ENCODE data around the gene UGT2B17. TPM values are rescaled to one million over a fixed set of nuclear protein-coding genes. Genes with fewer than 3 reads are reported as not detected.
"Not testable (repeated sequence)": the region's sequence is repeated elsewhere in the genome, so short reads cannot be mapped to it uniquely, and the experiment has no call there.

UGT2B17 gene
- not detected for total RNA-seq

DNA sequence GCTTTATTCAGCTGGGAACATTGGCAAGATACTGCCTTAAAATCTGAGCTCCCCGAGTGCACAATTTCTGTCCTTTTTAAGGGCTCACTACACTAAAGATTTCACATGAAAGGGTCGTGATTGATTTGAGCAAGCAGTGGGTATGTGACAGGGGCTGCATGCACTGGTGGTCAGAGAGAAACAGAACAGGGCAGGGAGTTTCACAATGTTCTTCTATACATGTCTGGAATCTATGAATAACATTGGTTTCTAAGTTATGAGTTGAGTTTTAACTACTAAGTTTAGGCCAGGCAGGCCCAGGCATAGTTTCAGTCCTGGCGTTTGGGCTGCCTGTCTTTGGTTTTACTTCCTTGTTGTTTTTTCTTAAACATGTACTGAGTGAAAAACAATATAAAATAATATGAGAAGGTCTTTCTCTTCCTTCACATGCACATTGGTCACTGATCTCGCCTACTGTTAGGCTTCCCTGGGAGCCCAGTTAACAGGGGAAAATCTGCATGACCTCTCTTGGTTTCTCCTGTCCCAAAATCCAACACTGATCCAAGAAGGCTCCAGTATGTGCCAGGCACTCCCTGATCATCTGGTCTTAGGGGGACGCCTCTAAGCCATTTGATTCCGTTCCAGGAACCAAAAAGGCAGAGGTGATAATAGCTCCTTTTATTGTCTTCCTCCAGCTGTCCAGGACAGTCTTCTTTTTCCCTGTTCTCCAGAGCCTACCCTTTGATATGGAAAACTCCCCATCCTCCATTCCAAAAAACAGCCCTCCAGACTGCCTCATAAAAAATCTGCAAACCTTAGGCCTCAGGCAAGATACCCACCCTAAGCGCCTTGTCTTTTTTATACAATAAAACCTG is at the start of gene UGT2B17:
Gene UGT2B17 (minus strand): TSS at position 51 of the 854 bp plus-strand sequence. CDS start 7,838 bp downstream, outside the sequence.
- no peak within 1 kb of the TSS for H3K27ac ChIP-seq (ENCODE audit: low read depth, low read length)
- no peaks in the 10 kb centered on the region for H3K9me3 ChIP-seq (ENCODE audit: control insufficient read depth in 3 of 3, low read length in 3 of 3)

DNA sequence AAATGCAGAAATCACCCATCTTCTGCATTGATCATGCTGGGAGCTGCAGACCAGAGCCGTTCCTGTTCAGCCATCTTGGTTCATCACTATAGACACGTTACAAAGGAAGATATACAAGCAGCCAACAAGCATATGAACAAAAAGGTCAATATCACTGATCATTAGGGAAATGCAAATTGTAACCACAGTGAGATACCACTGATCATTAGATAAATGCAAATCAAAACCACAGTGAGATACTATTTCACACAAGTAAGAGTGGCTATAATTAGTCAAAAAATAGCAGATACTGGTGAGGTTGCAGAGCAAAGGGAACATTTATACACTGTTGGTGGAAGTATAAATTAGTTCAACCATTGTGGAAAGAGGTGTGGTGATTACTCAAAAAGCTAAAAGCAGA is 46.6 kb upstream of the UGT2B17 start:
- not testable (repeated sequence) for H3K27me3 ChIP-seq (ENCODE audit: control insufficient read depth in 3 of 3, insufficient read depth in 3 of 3, low read length in 3 of 3); H3K27ac ChIP-seq (ENCODE audit: low read depth, low read length); H3K36me3 ChIP-seq (ENCODE audit: control insufficient read depth in 3 of 3, insufficient read depth in 3 of 3, low read length in 3 of 3); H3K4me3 ChIP-seq (ENCODE audit: low read length in 3 of 3); H3K4me1 ChIP-seq (ENCODE audit: control insufficient read depth in 3 of 3, insufficient read depth in 3 of 3, low read length in 3 of 3); H3K9ac ChIP-seq (ENCODE audit: low read depth in 1 of 3, low read length in 3 of 3); H3K9me3 ChIP-seq (ENCODE audit: control insufficient read depth in 3 of 3, low read length in 3 of 3)

More for the DNA sequence above, at the start of gene UGT2B17:
- Histone ChIP-seq H3K9ac (ENCODE audit: low read depth in 1 of 3, low read length in 3 of 3) (no peak within 1 kb of the TSS), H3K27me3 (ENCODE audit: control insufficient read depth in 3 of 3, insufficient read depth in 3 of 3, low read length in 3 of 3) (no peaks in the 10 kb centered on the region), H3K4me1 (ENCODE audit: control insufficient read depth in 3 of 3, insufficient read depth in 3 of 3, low read length in 3 of 3) (no peaks in the 10 kb centered on the region), H3K4me3 (ENCODE audit: low read length in 3 of 3) (no peak within 1 kb of the TSS), H3K36me3 (ENCODE audit: control insufficient read depth in 3 of 3, insufficient read depth in 3 of 3, low read length in 3 of 3) (no peaks in the 10 kb centered on the region)

DNA sequence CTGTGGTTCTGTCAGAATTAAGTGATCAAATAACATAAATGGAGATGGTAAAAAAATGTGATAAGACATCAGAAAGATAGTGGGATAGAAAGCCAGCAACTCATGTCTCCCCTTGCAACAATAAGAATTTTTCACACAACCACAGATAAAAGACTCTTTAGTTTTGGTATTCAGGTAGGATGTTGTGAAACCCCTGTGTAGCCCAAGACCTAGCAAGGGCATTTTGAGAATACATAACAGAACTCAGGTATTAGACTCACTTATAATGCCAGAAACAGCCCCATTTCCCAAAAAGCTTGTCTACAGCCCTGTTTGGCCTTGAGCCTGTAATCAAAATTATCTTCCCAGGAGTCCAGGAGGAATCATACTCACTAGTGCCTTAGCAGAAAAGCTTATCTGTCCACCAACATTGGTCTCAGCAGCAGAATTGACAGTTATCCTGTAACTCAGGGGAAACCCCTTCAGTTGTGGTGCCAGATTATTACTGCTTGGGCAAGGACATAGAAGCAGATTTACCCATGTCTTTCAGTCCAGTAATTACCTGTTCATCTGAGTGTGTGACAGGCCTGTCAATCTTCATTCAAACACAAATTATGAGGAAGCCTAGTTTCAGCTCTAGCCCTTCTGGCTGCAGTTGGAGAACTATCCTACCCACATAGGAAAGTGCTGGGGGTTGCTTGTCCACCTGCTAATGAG is 41.0 kb upstream of the UGT2B17 start:
- Histone ChIP-seq H3K36me3 (ENCODE audit: control insufficient read depth in 3 of 3, insufficient read depth in 3 of 3, low read length in 3 of 3) (no peaks in the 10 kb centered on the region), H3K27ac (ENCODE audit: low read depth, low read length) (no peak overlapping the region), H3K9ac (ENCODE audit: low read depth in 1 of 3, low read length in 3 of 3) (no peak overlapping the region), H3K4me3 (ENCODE audit: low read length in 3 of 3) (no peak overlapping the region), H3K9me3 (ENCODE audit: control insufficient read depth in 3 of 3, low read length in 3 of 3) (no peaks in the 10 kb centered on the region), H3K4me1 (ENCODE audit: control insufficient read depth in 3 of 3, insufficient read depth in 3 of 3, low read length in 3 of 3) (no peaks in the 10 kb centered on the region), H3K27me3 (ENCODE audit: control insufficient read depth in 3 of 3, insufficient read depth in 3 of 3, low read length in 3 of 3) (no peaks in the 10 kb centered on the region)

DNA sequence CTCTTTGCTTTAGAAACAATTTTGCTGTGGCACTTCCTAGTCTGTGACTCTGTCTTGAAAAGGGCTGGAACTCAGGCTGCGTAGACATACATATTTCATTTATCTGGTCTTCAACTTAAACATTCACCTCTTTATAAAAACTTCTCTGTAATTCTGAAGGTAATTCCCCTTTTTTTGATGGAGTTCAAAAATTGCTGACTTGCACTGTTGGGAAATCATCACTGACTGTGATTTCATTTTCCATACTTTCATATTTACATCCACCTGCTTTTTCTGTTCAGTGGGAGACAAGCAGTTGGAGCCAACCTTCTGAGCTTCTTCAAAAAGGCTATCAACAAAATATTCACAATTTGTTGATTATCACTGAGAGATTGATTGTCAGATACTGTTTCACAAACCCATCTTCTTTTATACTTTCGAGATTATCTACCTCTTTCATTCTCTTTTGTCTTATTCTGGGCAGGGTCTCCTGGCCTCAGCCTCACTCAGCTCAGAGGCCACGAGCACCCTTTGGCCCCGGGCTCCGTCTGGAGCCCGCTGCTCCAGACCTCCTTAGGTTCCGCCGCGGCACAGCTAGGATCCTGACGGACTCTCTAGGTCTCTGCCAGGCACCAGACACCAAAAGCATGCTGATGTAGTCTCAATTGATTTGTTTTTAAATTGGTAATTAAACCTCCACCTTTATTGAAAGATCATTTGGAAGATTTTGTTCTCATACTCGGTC is 39.7 kb upstream of the UGT2B17 start:
- no peaks in the 10 kb centered on the region for H3K4me1 ChIP-seq (ENCODE audit: control insufficient read depth in 3 of 3, insufficient read depth in 3 of 3, low read length in 3 of 3)
- no peak overlapping the region for H3K27ac ChIP-seq (ENCODE audit: low read depth, low read length)
- no peaks in the 10 kb centered on the region for H3K9me3 ChIP-seq (ENCODE audit: control insufficient read depth in 3 of 3, low read length in 3 of 3)

DNA sequence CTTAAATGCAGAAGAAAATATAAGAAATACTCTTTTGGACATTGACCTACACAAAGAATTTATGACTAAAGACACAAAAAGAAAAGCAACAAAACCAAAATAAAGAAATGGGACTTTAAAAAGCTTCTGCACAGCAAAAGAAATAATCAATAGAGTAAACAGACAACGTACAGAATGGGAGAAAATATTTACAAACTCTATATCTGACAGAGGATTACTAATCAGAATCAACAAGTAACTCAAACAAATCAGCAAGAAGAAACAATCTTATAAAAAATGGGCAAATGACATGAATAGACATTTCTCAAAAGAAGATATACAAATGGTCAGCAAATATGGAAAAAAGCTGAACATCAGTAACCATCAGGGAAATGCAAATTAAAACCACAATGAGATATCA is 37.6 kb upstream of the UGT2B17 start:
- Histone ChIP-seq H3K9me3 (ENCODE audit: control insufficient read depth in 3 of 3, low read length in 3 of 3) (no peaks in the 10 kb centered on the region), H3K27ac (ENCODE audit: low read depth, low read length) (no peak overlapping the region), H3K36me3 (ENCODE audit: control insufficient read depth in 3 of 3, insufficient read depth in 3 of 3, low read length in 3 of 3) (no peaks in the 10 kb centered on the region), H3K9ac (ENCODE audit: low read depth in 1 of 3, low read length in 3 of 3) (no peak overlapping the region), H3K4me3 (ENCODE audit: low read length in 3 of 3) (no peak overlapping the region), H3K27me3 (ENCODE audit: control insufficient read depth in 3 of 3, insufficient read depth in 3 of 3, low read length in 3 of 3) (no peaks in the 10 kb centered on the region), H3K4me1 (ENCODE audit: control insufficient read depth in 3 of 3, insufficient read depth in 3 of 3, low read length in 3 of 3) (no peaks in the 10 kb centered on the region)

More for the DNA sequence above, 39.7 kb upstream of the UGT2B17 start:
- Histone ChIP-seq H3K27me3 (ENCODE audit: control insufficient read depth in 3 of 3, insufficient read depth in 3 of 3, low read length in 3 of 3) (no peaks in the 10 kb centered on the region), H3K4me3 (ENCODE audit: low read length in 3 of 3) (no peak overlapping the region), H3K36me3 (ENCODE audit: control insufficient read depth in 3 of 3, insufficient read depth in 3 of 3, low read length in 3 of 3) (no peaks in the 10 kb centered on the region), H3K9ac (ENCODE audit: low read depth in 1 of 3, low read length in 3 of 3) (no peak overlapping the region)

DNA sequence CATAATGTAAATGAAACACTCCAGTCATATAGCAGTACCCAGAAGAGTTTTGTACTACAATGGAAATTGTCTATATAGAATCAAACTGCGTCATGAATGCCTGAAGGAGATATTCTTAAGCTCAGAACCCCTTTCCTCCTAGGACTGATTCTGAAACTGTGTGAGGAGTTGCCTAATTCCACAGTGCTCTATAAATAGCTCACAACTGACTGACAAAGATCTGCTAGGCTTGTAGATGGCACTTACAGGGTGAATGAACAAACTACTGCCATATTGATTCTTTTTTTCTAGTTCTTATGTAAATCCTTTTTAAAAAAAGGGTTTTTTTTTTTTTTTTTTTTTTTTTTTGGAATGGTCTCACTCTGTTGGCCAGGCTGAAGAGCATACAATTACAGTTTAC is 30.1 kb upstream of the UGT2B17 start:
- Histone ChIP-seq H3K4me1 (ENCODE audit: control insufficient read depth in 3 of 3, insufficient read depth in 3 of 3, low read length in 3 of 3) (no peaks in the 10 kb centered on the region), H3K36me3 (ENCODE audit: control insufficient read depth in 3 of 3, insufficient read depth in 3 of 3, low read length in 3 of 3) (no peaks in the 10 kb centered on the region), H3K27me3 (ENCODE audit: control insufficient read depth in 3 of 3, insufficient read depth in 3 of 3, low read length in 3 of 3) (no peaks in the 10 kb centered on the region), H3K9ac (ENCODE audit: low read depth in 1 of 3, low read length in 3 of 3) (no peak overlapping the region), H3K4me3 (ENCODE audit: low read length in 3 of 3) (no peak overlapping the region), H3K27ac (ENCODE audit: low read depth, low read length) (no peak overlapping the region), H3K9me3 (ENCODE audit: control insufficient read depth in 3 of 3, low read length in 3 of 3) (no peaks in the 10 kb centered on the region)

DNA sequence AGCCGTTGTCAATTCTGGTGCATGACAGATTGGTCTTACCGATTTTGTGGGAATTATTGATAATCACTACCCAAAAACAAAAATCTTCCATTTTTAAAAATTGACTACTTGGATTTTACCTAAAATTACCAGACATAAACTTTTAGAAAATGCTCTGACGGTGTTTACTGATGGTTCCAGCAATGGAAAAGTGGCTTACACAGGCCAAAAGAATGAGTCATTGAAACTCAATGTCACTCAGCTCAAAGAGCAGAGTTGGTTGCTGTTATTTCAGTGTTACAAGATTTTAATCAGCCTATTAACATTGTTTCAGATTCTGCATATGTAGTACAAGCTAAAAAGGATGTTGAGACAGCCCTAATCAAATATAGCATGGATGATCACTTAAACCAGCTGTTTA is 23.0 kb upstream of the UGT2B17 start:
- no peak overlapping the region for H3K9ac ChIP-seq (ENCODE audit: low read depth in 1 of 3, low read length in 3 of 3)
- no peak overlapping the region for H3K27ac ChIP-seq (ENCODE audit: low read depth, low read length)
- H3K4me1 ChIP-seq (ENCODE audit: control insufficient read depth in 3 of 3, insufficient read depth in 3 of 3, low read length in 3 of 3): no peaks in the 10 kb centered on the region
- H3K27me3 ChIP-seq (ENCODE audit: control insufficient read depth in 3 of 3, insufficient read depth in 3 of 3, low read length in 3 of 3): no peaks in the 10 kb centered on the region
- H3K4me3 ChIP-seq (ENCODE audit: low read length in 3 of 3): no peak overlapping the region
- H3K36me3 ChIP-seq (ENCODE audit: control insufficient read depth in 3 of 3, insufficient read depth in 3 of 3, low read length in 3 of 3): no peaks in the 10 kb centered on the region
- no peaks in the 10 kb centered on the region for H3K9me3 ChIP-seq (ENCODE audit: control insufficient read depth in 3 of 3, low read length in 3 of 3)

DNA sequence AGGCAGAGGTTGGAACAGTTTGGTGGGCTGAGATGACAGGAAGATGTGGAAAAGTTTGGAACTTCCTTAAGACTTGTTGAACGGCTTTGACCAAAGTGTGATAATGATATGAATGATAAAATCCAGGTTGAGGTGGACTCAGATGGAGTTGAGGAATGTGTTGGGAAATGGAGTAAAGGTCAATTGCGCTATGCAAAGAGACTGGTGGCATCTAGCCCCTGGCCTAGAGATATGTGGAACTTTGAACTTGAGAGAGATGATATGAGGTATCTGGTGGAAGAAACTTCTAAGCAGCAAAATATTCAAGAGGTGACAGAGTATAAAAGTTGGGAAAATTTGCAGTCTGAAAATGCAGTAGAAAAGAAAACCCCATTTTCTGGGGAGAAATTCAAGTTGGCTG is 21.4 kb upstream of the UGT2B17 start:
- Histone ChIP-seq H3K4me3 (ENCODE audit: low read length in 3 of 3) (no peak overlapping the region), H3K27me3 (ENCODE audit: control insufficient read depth in 3 of 3, insufficient read depth in 3 of 3, low read length in 3 of 3) (no peaks in the 10 kb centered on the region), H3K36me3 (ENCODE audit: control insufficient read depth in 3 of 3, insufficient read depth in 3 of 3, low read length in 3 of 3) (no peaks in the 10 kb centered on the region), H3K4me1 (ENCODE audit: control insufficient read depth in 3 of 3, insufficient read depth in 3 of 3, low read length in 3 of 3) (no peaks in the 10 kb centered on the region), H3K27ac (ENCODE audit: low read depth, low read length) (no peak overlapping the region), H3K9me3 (ENCODE audit: control insufficient read depth in 3 of 3, low read length in 3 of 3) (no peaks in the 10 kb centered on the region), H3K9ac (ENCODE audit: low read depth in 1 of 3, low read length in 3 of 3) (no peak overlapping the region)

DNA sequence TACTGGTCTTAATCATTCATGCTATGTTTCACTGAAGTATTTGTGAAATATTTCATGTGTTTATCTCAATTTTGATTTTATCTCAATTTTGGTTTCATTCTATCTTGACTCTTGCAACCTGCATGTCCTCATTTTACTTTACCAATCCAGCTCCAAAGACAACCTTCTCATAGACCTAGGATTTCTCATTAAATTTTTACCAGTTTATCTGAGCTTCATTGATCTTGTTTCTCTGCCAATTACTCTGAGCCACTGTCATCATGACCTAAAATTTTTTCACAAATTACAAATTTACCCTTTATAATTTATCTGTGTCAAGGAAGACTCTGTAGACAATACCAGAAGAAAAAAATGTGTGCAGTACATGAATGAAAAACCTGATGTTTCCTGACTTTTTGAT is 18.6 kb upstream of the UGT2B17 start:
- no peaks in the 10 kb centered on the region for H3K4me1 ChIP-seq (ENCODE audit: control insufficient read depth in 3 of 3, insufficient read depth in 3 of 3, low read length in 3 of 3)
- no peaks in the 10 kb centered on the region for H3K27me3 ChIP-seq (ENCODE audit: control insufficient read depth in 3 of 3, insufficient read depth in 3 of 3, low read length in 3 of 3)
- no peak overlapping the region for H3K27ac ChIP-seq (ENCODE audit: low read depth, low read length)
- no peaks in the 10 kb centered on the region for H3K36me3 ChIP-seq (ENCODE audit: control insufficient read depth in 3 of 3, insufficient read depth in 3 of 3, low read length in 3 of 3)
- H3K4me3 ChIP-seq (ENCODE audit: low read length in 3 of 3): no peak overlapping the region
- H3K9ac ChIP-seq (ENCODE audit: low read depth in 1 of 3, low read length in 3 of 3): no peak overlapping the region
- H3K9me3 ChIP-seq (ENCODE audit: control insufficient read depth in 3 of 3, low read length in 3 of 3): no peaks in the 10 kb centered on the region

DNA sequence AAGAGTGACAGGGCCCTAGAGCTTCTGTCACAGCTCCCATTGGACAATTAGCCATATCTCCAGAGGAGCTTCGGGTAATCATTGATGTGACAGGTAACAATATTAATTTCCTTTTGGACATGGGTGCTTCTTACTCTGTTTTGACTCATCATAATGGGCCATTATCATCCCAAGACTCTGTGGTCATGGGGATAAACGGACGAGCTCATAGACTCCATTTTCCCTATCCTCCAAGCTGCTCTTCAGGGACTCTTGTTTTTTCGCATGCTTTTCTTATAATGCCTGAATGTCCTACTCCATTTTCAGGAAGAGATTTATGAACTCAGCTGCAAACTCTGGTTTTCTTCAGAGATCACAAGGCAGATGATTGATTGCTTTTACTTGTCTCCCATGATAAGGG is 17.0 kb upstream of the UGT2B17 start:
- Histone ChIP-seq H3K9ac (ENCODE audit: low read depth in 1 of 3, low read length in 3 of 3) (no peak overlapping the region), H3K4me3 (ENCODE audit: low read length in 3 of 3) (no peak overlapping the region), H3K4me1 (ENCODE audit: control insufficient read depth in 3 of 3, insufficient read depth in 3 of 3, low read length in 3 of 3) (no peaks in the 10 kb centered on the region), H3K36me3 (ENCODE audit: control insufficient read depth in 3 of 3, insufficient read depth in 3 of 3, low read length in 3 of 3) (no peaks in the 10 kb centered on the region), H3K27ac (ENCODE audit: low read depth, low read length) (no peak overlapping the region), H3K9me3 (ENCODE audit: control insufficient read depth in 3 of 3, low read length in 3 of 3) (no peaks in the 10 kb centered on the region), H3K27me3 (ENCODE audit: control insufficient read depth in 3 of 3, insufficient read depth in 3 of 3, low read length in 3 of 3) (no peaks in the 10 kb centered on the region)
